ENCODE measurements around the gene LRRC10B. TPM values are rescaled to one million over a fixed set of nuclear protein-coding genes. Genes with fewer than 3 reads are reported as not detected.

LRRC10B gene
- total RNA-seq, 4 donors from 2014 or later, result 0.76 to 2.6 (median 1.9) TPM

DNA sequence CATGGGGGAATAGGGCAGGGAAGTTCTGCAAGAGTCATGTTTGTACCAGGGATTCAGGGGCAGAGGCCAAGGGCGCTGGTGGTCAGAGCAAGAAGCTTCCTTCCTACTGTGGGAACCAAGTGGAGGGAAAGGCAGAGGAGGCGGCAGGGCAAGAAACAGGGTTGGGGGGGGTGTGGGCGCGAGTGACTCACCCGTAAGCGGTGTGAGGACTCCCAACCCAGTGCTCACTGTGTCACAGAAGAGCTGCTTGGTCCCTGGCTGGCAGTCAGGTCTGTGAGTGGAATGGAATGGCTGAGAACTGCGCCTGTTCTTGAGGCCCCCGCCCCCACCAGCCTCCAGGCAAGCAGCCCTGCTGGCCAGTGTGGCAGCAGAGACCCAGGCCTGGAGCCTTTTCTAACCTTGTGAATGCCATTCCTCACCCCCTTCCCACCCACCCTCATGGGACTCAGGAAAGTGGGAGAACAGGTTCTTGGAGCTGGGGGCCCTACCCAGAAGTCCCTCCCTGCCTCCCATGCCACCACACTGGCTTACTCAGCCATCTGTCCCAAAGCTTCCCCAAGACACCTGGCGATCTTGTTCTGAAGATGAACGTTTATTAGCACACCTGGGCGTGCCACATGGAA lies 4.7 kb downstream of the LRRC10B start:
- intact Hi-C loops (cut with DNase I; ENCODE audit: low total_unique reads), result loop anchor here (10.0 kb wide), 1 partner anchor 68 kb away; no protein-coding TSS in a partner anchor
- no peak overlapping the region for H3K4me3 ChIP-seq (ENCODE audit: low read depth, poor library complexity, severe bottlenecking)
- TF ChIP-seq, protein P1, sequence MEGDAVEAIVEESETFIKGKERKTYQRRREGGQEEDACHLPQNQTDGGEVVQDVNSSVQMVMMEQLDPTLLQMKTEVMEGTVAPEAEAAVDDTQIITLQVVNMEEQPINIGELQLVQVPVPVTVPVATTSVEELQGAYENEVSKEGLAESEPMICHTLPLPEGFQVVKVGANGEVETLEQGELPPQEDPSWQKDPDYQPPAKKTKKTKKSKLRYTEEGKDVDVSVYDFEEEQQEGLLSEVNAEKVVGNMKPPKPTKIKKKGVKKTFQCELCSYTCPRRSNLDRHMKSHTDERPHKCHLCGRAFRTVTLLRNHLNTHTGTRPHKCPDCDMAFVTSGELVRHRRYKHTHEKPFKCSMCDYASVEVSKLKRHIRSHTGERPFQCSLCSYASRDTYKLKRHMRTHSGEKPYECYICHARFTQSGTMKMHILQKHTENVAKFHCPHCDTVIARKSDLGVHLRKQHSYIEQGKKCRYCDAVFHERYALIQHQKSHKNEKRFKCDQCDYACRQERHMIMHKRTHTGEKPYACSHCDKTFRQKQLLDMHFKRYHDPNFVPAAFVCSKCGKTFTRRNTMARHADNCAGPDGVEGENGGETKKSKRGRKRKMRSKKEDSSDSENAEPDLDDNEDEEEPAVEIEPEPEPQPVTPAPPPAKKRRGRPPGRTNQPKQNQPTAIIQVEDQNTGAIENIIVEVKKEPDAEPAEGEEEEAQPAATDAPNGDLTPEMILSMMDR (IDR thresholded peaks at IDR 0.05), result no peak
- no peak for TF ChIP-seq POLR2A (IDR thresholded peaks at IDR 0.05)
- WGBS, 2 donors, result 65 to 72% methylated on average over 11 of the region's 11 CpGs
- DNase-seq (ENCODE audit: low spot score in 2 of 2), result no peak

DNA sequence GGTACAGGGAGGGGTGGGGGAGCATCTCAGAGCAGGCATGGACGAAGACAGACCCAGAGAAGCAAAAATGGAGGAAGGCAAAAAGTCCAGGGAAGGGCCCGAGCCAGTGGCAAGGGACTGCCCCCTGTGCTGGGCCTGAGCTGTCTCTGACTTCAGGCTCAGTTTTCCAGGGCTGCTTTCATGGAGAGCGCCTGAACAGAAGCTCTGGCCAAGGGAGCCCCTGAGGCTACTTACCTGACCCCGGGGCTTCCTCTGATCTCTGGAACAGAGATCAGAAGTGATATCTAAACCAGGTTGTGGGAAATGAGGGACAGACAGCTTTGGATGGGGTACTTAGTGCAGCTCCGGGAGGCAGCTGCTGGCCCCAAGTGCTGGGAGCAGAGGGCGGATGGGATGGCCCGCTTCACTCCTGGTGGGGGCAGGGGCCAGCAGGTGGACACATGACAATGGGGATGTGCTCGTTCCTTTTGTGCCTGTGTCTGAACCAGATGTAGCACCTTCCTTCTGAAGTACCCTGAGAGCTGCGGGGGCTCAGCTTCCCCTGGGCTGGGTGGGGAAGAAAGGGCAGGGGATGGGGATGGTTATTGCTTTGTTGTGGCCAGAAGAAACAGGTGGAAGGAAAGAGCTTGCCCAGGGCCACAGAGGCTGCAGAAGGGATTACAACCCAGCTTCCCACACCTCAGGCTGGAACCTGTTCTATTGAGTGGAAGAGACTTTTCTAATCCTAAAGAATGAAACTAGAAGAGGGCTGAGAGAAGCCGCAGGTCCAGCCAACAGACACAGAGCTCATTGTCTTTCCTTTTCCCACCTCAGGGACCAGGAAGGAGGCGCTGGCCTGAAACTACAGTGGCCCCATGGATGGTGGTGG lies 5.7 kb downstream of the LRRC10B start:
- no peak overlapping the region for H3K4me3 ChIP-seq (ENCODE audit: low read depth, poor library complexity, severe bottlenecking)
- WGBS, 2 donors, result 70 to 83% methylated on average over 11 of the region's 11 CpGs
- TF ChIP-seq POLR2A (IDR thresholded peaks at IDR 0.05), result no peak
- TF ChIP-seq, protein P1 (IDR thresholded peaks at IDR 0.05), result no peak
- intact Hi-C loops (cut with DNase I; ENCODE audit: low total_unique reads), result loop anchor here (10.0 kb wide), 1 partner anchor 69 kb away; no protein-coding TSS in a partner anchor
- no peak for DNase-seq (ENCODE audit: low spot score in 2 of 2)

DNA sequence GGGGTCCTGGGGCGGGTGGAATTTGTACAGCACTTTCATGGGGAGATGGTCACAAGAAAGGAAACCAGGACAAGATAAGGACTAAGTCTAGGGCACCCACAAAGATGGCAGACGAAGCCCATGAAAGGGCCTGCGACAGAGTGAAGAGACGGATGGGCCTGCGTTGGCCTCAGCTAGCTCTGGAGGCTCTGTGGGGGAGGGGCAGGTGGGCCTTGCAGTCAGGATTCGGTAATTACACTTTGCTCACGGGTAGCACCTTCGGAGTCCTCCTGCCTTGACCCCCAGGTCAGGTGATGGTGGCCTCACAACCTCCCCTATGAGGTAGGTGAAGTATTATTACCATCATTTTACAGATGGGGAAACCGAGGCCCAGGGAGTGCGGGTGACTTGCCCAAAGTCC lies 7.1 kb downstream of the LRRC10B start:
- intact Hi-C loops (cut with DNase I; ENCODE audit: low total_unique reads), result loop anchor here (10.0 kb wide), 1 partner anchor 71 kb away; no protein-coding TSS in a partner anchor
- no peak overlapping the region for H3K4me3 ChIP-seq (ENCODE audit: low read depth, poor library complexity, severe bottlenecking)
- WGBS, 2 donors, result 77 to 80% methylated on average over 10 of the region's 10 CpGs
- no peak for TF ChIP-seq POLR2A (IDR thresholded peaks at IDR 0.05)
- TF ChIP-seq, protein P1 (IDR thresholded peaks at IDR 0.05), result no peak
- no peak for DNase-seq (ENCODE audit: low spot score in 2 of 2)

DNA sequence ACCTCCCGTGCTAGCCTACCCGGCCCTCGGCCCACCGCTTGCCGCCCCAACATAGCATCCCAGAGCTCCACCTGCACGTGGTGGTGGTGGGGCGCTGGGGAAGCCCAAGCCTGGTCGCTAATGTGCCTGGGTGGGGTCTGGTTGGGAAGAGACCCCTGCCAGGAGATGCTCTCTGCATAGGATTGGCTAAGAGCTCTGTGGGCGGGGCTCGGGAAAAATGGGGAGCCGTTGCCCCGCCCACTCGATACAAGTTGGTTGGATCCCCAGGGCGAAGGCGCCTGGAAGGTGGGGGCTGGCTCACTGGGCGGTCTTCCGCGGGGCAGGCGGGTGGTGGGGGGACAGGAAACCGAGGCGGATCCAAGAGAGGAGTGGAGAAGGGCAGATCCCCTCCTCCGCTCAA lies 7.6 kb downstream of the LRRC10B start:
- 23 to 29% methylated on average over 16 to 22 of the region's 22 CpGs for WGBS, 2 donors
- no peak for DNase-seq (ENCODE audit: low spot score in 2 of 2)
- H3K4me3 ChIP-seq (ENCODE audit: low read depth, poor library complexity, severe bottlenecking), result no peak overlapping the region
- TF ChIP-seq, protein P1 (IDR thresholded peaks at IDR 0.05), result no peak
- intact Hi-C loops (cut with DNase I; ENCODE audit: low total_unique reads), result loop anchor here (10.0 kb wide), 1 partner anchor 71 kb away; no protein-coding TSS in a partner anchor

DNA sequence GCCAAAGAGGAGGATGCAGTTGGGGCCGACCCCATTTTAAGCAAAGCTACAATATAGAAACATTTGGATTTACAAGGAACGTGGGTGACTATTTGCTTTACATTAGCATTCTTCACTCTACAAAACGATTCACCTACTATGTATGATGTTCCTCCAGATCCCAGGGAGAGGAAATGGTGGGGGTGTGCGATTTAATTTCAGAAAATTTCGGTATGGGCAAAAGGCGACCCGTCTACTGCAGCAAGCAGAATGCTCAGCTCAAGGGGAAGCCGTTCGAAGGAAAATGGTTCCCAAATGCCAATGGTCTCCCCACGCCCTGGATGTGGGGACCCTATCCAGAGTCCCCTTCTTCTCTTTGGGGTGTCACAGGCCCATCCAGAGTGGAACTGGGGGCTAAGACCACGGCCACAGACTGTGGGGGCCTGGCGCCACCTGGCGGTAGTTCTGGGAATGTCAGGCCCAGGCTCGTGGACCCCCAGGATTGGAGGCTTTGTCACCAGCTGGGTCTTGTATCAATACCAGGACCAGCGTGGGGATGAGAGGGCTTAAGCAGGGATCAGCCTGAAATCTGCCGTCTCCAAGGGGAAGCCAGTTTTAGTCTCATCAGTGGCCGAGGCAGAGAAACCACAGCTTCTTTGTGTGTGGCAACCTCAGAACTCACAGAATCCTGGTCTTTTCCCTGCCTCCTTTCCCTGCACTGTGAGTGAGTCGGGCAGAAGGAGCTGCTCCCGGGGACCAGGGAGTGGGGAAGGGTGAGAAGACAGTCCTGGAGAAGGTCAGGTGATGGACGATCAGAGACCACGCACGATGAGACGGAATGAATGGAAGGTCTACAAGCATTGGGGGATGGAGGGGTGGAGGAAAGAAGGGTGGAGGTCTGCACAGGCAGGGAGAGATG lies 8.4 kb downstream of the LRRC10B start:
- intact Hi-C loops (cut with DNase I; ENCODE audit: low total_unique reads), result loop anchor here (10.0 kb wide), 1 partner anchor 72 kb away; no protein-coding TSS in a partner anchor
- H3K4me3 ChIP-seq (ENCODE audit: low read depth, poor library complexity, severe bottlenecking), result no peak overlapping the region
- TF ChIP-seq, protein P1 (IDR thresholded peaks at IDR 0.05), result peak in 1 of 3 donors; percentile 98
- no peak for TF ChIP-seq POLR2A (IDR thresholded peaks at IDR 0.05)
- WGBS, 2 donors, result 22% methylated on average over 23 of the region's 23 CpGs
- DNase-seq (ENCODE audit: low spot score in 2 of 2), result peak in 1 of 2 donors; percentile 89

All from lower leg skin (tissue), 4 donors.